ENCODE measurements around the gene ZBTB24.
"Not testable (repeated sequence)": the region's sequence is repeated elsewhere in the genome, so short reads cannot be mapped to it uniquely, and the experiment has no call there.

ZBTB24 gene

GRCh38 chr6:109466212-109466923 is 16.7 kb downstream of the ZBTB24 start:
- no peak for DNase-seq (ENCODE audit: low read depth, low spot score)
- in situ Hi-C loops (cut with HindIII; ENCODE audit: low sequenced_read_pairs): no loop called here
- TF ChIP-seq, protein P1, sequence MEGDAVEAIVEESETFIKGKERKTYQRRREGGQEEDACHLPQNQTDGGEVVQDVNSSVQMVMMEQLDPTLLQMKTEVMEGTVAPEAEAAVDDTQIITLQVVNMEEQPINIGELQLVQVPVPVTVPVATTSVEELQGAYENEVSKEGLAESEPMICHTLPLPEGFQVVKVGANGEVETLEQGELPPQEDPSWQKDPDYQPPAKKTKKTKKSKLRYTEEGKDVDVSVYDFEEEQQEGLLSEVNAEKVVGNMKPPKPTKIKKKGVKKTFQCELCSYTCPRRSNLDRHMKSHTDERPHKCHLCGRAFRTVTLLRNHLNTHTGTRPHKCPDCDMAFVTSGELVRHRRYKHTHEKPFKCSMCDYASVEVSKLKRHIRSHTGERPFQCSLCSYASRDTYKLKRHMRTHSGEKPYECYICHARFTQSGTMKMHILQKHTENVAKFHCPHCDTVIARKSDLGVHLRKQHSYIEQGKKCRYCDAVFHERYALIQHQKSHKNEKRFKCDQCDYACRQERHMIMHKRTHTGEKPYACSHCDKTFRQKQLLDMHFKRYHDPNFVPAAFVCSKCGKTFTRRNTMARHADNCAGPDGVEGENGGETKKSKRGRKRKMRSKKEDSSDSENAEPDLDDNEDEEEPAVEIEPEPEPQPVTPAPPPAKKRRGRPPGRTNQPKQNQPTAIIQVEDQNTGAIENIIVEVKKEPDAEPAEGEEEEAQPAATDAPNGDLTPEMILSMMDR (IDR thresholded peaks at IDR 0.05; ENCODE audit: low read depth, low read length): no peak
- H3K4me3 ChIP-seq (ENCODE audit: low read depth, low read length): no peak overlapping the region

DNA sequence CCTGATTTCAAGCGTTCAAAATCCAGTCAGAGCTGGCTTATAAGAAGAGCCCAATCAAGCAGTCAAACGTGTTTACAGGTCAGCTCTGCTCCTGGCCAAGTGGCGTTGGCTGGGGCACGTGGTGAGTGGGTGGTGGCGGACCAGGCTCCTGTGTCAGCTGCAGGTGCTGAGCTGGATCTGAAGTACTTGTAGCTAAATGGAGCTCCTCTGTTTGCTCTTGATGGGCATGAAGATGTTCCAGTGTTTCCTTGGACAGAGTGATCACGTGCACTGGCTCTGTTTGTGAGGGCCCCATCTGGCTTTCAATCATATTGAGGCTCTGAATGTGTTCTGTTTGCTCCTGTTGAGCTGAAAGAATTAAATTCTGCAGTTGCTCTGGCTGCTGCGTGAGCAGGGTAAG is 17.2 kb downstream of the ZBTB24 start:
- H3K4me3 ChIP-seq (ENCODE audit: low read depth, low read length): no peak overlapping the region
- in situ Hi-C loops (cut with HindIII; ENCODE audit: low sequenced_read_pairs): no loop called here
- DNase-seq (ENCODE audit: low read depth, low spot score): no peak
- TF ChIP-seq, protein P1 (IDR thresholded peaks at IDR 0.05; ENCODE audit: low read depth, low read length): no peak

GRCh38 chr6:109461733-109462526 is 21.1 kb downstream of the ZBTB24 start:
- TF ChIP-seq, protein P1 (IDR thresholded peaks at IDR 0.05; ENCODE audit: low read depth, low read length): no peak
- in situ Hi-C loops (cut with HindIII; ENCODE audit: low sequenced_read_pairs): no loop called here
- H3K4me3 ChIP-seq (ENCODE audit: low read depth, low read length): no peak overlapping the region
- no peak for DNase-seq (ENCODE audit: low read depth, low spot score)

DNA sequence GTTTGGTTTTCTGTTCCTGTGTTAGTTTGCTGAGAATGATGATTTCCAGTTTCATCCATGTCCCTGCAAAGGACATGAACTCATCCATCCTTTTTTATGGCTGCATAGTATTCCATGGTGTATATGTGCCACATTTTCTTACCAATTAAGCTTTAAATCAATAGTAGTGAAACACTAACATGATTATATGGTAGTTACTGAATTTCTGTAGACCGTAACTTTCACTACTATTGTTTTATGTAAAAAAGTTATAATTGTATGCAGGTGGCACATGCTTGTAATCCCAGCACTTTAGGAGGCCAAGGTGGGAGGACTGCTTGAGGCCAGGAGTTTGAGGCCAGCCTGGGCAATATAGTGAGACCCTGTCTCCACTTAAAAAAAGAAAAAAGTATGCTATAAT is 21.8 kb downstream of the ZBTB24 start:
- in situ Hi-C loops (cut with HindIII; ENCODE audit: low sequenced_read_pairs); H3K4me3 ChIP-seq (ENCODE audit: low read depth, low read length); DNase-seq (ENCODE audit: low read depth, low spot score): not testable (repeated sequence)

GRCh38 chr6:109460161-109460829 is 22.7 kb downstream of the ZBTB24 start:
- TF ChIP-seq, protein P1 (IDR thresholded peaks at IDR 0.05; ENCODE audit: low read depth, low read length): no peak
- in situ Hi-C loops (cut with HindIII; ENCODE audit: low sequenced_read_pairs): no loop called here

DNA sequence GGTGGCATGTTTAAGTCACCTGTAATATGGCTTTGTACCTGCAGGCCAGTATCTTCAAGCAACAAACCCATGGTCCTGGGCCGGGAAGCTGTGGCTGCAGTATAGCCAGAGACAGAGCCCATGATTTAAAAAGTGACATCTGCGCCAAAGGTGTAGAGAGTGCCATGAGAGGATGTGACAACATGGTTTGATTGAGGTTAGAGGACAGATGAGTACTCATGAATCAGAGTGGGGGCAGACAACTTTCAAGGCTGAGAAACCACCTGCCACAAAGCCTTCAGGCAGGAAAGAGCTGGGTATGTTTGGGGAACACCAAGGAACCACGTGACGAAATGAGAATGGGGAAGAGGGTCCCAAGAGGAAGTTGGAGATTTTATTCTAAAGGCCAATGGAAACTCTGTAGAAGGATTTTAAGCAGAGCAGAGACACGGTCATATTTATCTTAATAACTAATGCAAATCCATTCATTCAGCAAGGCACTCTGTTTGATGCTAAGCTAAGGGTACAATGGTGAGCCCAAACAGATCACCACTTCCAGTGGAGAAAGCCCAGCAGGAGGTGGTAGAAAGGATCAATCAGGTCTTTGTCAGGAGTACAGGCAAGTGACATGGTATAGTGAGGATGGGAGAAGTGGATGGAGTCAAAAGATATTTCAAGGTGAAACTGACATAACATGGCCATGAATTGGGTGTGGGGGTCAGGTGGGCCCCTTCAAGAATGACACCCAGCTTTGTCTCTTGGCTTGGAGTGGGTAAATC is 24.1 kb downstream of the ZBTB24 start:
- in situ Hi-C loops (cut with HindIII; ENCODE audit: low sequenced_read_pairs): no loop called here
- TF ChIP-seq, protein P1 (IDR thresholded peaks at IDR 0.05; ENCODE audit: low read depth, low read length): no peak
- no peak overlapping the region for H3K4me3 ChIP-seq (ENCODE audit: low read depth, low read length)
- no peak for DNase-seq (ENCODE audit: low read depth, low spot score)

More at GRCh38 chr6:109460161-109460829, 22.7 kb downstream of the ZBTB24 start:
- no peak for DNase-seq (ENCODE audit: low read depth, low spot score)
- no peak overlapping the region for H3K4me3 ChIP-seq (ENCODE audit: low read depth, low read length)
